ENCODE results near the gene TPGS1.

TPGS1 gene

DNA sequence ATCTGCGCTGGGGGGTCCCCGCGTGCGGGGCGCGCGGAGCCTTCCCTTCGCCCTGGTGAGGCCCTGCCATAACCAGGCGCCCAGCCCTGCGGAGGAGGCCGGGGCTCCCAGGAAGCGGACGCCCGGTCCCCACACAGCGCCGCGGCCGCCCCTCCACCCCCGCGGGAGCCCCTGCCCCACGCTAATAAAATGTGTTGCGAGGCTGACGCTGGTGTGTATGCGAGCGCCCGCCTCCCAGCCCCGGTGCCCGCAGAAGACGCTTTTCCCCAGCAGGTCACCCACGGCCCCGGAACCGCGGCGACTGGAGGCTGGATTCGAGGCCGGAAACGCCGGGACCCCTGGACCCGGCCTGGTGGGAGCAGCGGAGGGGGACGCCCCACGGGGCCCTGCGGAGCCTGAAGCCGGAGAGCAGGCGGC is 12.2 kb downstream of the TPGS1 start:
- DNase-seq (ENCODE audit: low read depth), result no peak

DNA sequence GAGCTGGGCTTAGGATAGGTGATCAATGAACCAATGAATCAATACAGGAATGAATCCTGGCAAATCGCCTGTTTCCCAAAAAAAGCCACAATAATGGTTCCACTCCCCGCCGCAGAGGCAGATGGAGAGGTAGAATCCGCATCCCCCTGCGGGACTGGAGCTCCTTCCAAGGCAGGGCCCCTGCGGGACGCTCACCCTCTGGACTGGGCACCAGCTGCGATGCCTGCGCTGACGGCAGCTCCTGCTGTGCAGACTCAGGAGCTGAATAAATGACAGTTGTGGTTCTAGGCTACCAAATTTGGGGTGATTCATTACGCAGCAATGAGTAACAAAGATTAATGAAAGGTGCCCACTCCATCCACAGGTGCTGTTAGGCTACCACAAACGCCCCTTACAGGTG is 15.4 kb downstream of the TPGS1 start:
- no peak for DNase-seq (ENCODE audit: low read depth)

DNA sequence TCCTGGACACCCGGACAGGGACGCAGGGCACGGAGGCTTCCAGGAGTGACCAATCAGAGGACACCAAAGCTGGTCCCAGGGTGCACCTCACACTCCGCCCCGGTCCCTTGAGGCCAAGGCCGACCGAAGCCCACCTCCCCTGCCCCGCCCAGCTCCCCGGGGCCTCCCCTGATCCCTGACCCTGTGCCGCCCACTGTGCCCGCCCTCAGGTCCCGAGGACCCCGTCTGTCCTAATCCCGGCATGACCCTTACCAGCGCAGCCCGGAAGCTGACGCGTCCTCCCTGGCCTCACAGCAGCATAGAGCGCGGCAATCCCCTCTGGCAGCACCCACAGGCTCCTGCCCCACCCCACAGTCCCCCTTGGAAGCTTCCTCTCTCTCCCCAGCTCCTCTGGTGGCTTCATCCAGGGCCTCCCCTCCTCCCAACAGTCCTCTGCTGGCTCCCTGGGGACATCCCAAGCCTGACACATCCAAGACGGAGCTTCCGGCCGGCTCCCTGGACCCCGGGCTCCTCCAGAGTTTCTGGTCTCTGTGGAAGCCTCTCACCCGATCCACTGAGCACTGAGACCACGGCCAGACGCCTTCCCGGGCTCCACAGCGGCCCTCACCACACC is 16.9 kb downstream of the TPGS1 start:
- DNase-seq (ENCODE audit: low read depth), result no peak

- no peak for DNase-seq (ENCODE audit: low read depth)
Measured at GRCh38 chr19:525029-525428, 17.7 kb downstream of the TPGS1 start.

GRCh38 chr19:525857-526419 is 18.6 kb downstream of the TPGS1 start:
- no peak for DNase-seq (ENCODE audit: low read depth)

GRCh38 chr19:530134-531008 is 23.1 kb downstream of the TPGS1 start:
- no peak for DNase-seq (ENCODE audit: low read depth)

DNA sequence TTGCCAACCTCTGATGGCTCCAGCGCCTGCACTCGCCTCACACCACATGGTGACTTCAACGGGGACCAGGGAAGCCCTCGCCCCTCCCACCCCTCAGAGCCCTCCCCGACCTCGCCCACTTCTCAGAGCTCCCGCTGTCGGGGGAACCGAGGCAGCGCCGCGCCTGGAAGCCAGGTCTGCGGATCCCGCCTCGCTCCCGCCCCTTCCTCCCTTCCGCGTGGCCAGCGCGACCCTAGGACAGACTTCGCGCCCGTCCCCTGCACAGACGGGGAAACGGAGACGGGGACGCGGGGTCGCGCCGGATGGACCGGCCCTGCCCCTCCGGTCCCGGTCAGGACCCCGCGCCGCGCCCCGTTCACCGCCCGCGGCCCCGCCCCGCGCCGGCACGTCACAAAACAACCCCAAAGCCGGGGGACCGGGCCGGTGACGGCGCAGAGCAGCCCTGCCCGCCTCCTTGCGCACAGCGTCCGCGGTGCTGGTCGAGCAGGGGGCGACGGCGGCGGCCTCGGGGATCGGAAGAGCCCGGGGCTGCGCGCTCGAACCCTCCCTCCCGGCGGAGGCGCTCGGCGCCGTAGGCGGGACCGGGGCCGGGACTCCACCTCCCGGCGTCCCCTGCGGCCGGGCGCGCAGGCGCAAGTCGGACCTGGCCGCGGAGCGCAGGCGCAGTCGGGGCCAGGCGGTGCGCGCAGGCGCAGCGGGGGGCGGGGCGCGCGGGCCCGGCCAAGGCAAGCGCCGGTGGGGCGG is 23.9 kb downstream of the TPGS1 start:
- peak; percentile 59 for DNase-seq (ENCODE audit: low read depth)

GRCh38 chr19:531753-532560 is 24.7 kb downstream of the TPGS1 start, which contains the start of gene CDC34:
Gene CDC34, plus strand, starts transcription at chr19:531760. Its CDS starts 172 bp downstream, at chr19:531932.
- no peak for DNase-seq (ENCODE audit: low read depth)

GRCh38 chr19:532561-533363 is 25.5 kb downstream of the TPGS1 start:
- DNase-seq (ENCODE audit: low read depth), result peak; percentile 43

DNA sequence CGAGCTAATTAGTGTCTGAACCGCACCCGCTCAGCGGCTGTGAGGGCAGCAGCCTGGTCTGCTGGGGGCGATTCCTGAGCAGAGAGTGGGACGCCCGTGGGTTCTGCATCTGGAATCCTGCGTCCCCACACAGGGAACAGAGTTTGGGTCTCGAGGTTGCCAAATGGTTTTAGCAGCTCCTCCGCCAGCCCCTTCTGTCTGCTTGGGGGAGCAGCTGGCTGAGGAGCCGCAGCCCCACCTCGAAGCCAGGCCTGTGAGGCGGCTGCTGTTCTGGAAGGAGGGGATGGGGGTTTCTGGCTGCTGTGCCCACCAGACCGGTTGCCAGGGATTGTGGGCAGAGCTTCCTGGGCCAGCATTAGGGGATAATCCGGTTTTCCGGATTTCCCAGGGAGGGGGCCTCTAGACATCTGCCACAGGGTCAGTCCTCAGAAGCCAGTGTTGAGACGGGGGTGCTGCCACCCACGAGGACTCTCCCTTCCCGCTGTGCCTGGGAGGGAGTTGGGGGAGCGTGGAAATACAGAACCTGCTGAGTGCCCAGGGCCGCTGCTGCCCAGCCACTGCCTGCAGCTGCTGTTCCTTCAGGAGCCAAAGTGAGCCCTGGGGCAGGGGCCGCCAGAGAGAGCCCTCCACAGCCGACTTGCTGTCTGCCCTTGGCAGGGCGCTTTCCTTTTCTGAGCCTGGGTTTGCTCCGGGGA is 26.2 kb downstream of the TPGS1 start:
- no peak for DNase-seq (ENCODE audit: low read depth)

- DNase-seq (ENCODE audit: low read depth), result no peak
Measured at GRCh38 chr19:534088-534487, 26.8 kb downstream of the TPGS1 start.

DNA sequence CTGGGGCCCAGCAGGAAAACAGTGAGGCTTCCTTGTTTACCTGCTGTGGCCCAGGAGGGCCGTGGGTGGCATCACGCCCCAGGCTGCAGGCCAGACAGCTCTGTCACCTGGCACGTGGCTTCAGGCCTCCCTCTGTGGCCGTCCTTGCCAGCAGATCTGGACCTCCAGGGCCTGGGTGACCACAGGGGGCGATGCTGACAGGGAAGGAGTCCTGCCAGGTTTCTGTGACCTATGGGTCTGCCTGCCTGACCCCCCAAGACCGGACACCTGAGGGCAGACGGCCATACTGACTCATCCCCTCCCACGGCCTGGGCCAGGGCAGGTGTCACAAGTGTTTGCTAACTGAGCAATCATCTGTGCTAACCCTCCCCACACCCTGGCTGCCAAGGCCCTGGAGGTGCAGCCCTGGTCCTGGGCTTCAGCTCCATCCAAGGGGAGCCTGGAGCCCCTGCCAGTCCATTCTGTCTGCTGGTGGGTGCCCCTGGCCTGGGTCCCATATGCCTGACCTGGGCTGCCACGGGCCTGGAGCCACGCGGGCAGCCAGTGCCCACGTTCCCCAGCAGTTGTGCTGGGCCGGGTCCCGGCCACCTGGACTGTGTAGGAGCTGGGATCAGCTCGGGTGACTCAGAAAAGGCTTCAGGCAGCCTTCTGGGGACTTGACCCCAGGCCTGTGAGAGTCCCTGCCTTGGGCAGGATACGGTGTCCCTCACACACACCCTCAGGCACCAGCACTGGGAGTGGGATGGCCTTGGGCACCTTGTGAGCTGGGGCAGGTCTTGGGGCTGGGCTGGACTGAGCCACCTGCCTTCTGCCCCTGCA is 27.9 kb downstream of the TPGS1 start:
- DNase-seq (ENCODE audit: low read depth), result no peak

- no peak for DNase-seq (ENCODE audit: low read depth)
Measured at GRCh38 chr19:536031-536880, 29.0 kb downstream of the TPGS1 start.

DNA sequence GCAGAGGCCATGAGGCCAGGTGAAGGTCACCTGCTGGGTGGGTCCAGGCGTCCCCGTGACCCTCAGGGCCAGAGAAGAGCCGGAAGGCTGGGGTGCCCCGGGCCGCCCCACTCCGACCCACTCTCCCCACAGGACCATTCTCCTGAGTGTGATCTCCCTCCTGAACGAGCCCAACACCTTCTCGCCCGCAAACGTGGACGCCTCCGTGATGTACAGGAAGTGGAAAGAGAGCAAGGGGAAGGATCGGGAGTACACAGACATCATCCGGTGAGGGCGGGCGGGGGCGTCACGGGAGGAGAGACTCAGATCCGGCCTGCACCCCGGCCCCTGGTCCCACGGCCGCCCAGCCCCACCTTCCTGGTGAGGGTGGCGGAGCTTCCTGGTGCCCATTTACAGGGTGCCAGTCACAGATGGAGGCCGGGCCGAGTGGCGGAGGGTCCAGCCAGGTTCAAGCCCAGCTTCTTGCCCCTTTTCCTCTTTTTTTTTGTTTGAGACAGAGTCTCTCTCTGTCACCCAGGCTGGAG is 29.6 kb downstream of the TPGS1 start:
- no peak for DNase-seq (ENCODE audit: low read depth)

GRCh38 chr19:538641-539428 is 31.5 kb downstream of the TPGS1 start:
- no peak for DNase-seq (ENCODE audit: low read depth)

DNA sequence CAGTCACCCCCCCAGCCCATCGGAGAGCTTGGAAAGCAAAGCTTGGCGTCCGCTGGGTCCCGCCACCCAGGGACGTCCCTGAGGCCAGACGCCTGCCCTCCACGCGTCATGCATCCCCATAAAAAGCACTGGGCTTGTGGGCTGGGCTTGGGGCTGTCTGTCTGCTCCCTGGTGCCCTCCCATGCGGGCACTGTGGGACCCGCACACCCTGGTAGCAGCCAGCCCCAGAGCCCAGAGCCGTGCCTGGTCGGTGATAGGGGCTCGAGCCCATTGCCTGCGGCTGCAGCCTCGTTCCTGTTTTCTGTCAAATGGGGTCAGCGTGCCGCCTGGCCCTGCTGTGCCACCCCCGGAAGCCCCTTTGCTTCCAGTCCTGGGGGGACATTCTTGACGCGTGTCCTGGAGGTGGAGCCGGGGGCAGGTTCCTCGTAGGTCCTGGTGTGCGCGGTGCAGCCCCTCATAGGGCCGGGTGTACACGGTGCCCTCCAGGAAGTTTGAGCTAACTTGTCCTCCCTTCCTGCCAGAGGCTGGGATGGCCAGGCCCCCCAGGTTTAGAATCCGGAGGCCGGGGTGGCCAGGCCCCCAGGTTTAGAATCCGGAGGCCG is 32.2 kb downstream of the TPGS1 start:
- DNase-seq (ENCODE audit: low read depth), result no peak
